GM12891 (cell line): Measurements from ENCODE around the gene YDJC.

Experiments
- PAX5 ChIP-seq: IDR thresholded peaks from 2 replicates; pipeline ENCODE4 v1.6.1; 2011; ENCODE audit warnings: low read length, moderate library complexity, mild to moderate bottlenecking; ENCODE audit not compliant: insufficient read depth, severe bottlenecking
- POLR2A ChIP-seq: IDR thresholded peaks from 2 replicates; pipeline ENCODE4 v1.6.1; 2011; ENCODE audit warnings: low read depth, low read length, control low read depth
- POLR2AphosphoS5 ChIP-seq: IDR thresholded peaks from 2 replicates; pipeline ENCODE4 v1.6.1; 2011; ENCODE audit warnings: low read depth, low read length, control low read depth
- POU2F2 ChIP-seq: IDR thresholded peaks from 2 replicates; pipeline ENCODE4 v1.6.1; 2011; ENCODE audit warnings: low read depth, mild to moderate bottlenecking, control low read depth, low read length, moderate library complexity
- SPI1 ChIP-seq: IDR thresholded peaks from 2 replicates; pipeline ENCODE4 v1.6.1; 2011; ENCODE audit warnings: low read depth, low read length, control low read depth
- TAF1 ChIP-seq: IDR thresholded peaks from 2 replicates; pipeline ENCODE4 v1.6.1; 2011; ENCODE audit warnings: low read depth, low read length, control low read depth

GRCh38 chr22:21657360-21658032, 27.7 kb upstream of the YDJC start:
- TF ChIP-seq POLR2A, result no peak
- no peak; the same call in 1 of the 2 replicates for TF ChIP-seq POLR2AphosphoS5
- no peak for TF ChIP-seq POU2F2
- no peak for TF ChIP-seq TAF1
- TF ChIP-seq SPI1, result no peak
- no peak for TF ChIP-seq PAX5
